T-helper 22 cell (primary cell): ENCODE results near the gene ZNF697.

Experiments
- DNase-seq: peaks from one replicate; pipeline ENCODE4 v3.0.0-alpha.2; 2020; ENCODE audit warnings: low read depth

The ZNF697 gene

GRCh38 chr1:119662034-119662437 lies 14.0 kb upstream of the ZNF697 start:
- no peak for DNase-seq

GRCh38 chr1:119660253-119661083 lies 12.4 kb upstream of the ZNF697 start:
- no peak for DNase-seq

- no peak for DNase-seq
These were observed 11.6 kb upstream of the ZNF697 start for GRCh38 chr1:119659628-119660027.

- DNase-seq: no peak
These were observed 8.4 kb upstream of the ZNF697 start for GRCh38 chr1:119656410-119656955.

GRCh38 chr1:119655154-119655553 lies 7.1 kb upstream of the ZNF697 start:
- DNase-seq: no peak

GRCh38 chr1:119653839-119654170 lies 5.7 kb upstream of the ZNF697 start:
- DNase-seq: no peak

GRCh38 chr1:119653135-119653838 lies 5.2 kb upstream of the ZNF697 start:
- no peak for DNase-seq

GRCh38 chr1:119652587-119652986 lies 4.5 kb upstream of the ZNF697 start:
- no peak for DNase-seq

GRCh38 chr1:119651641-119652040 lies 3.6 kb upstream of the ZNF697 start:
- no peak for DNase-seq

GRCh38 chr1:119651133-119651532 lies 3.1 kb upstream of the ZNF697 start:
- no peak for DNase-seq

- no peak for DNase-seq
These were observed 546 bp upstream of the ZNF697 start for GRCh38 chr1:119648620-119649004.

- no peak for DNase-seq
These were observed 785 bp downstream of the ZNF697 start for GRCh38 chr1:119647228-119647733.

GRCh38 chr1:119646521-119647227 lies 1.4 kb downstream of the ZNF697 start:
- no peak for DNase-seq

GRCh38 chr1:119639109-119639508 lies 9.0 kb downstream of the ZNF697 start:
- no peak for DNase-seq

GRCh38 chr1:119637710-119638109 lies 10.4 kb downstream of the ZNF697 start:
- DNase-seq: no peak

- no peak for DNase-seq
These were observed 11.5 kb downstream of the ZNF697 start for GRCh38 chr1:119636491-119637089.

GRCh38 chr1:119635811-119636390 lies 12.2 kb downstream of the ZNF697 start:
- no peak for DNase-seq

- DNase-seq: no peak
These were observed 14.1 kb downstream of the ZNF697 start for GRCh38 chr1:119634016-119634415.

GRCh38 chr1:119633575-119633974 lies 14.5 kb downstream of the ZNF697 start:
- no peak for DNase-seq

GRCh38 chr1:119632841-119633240 lies 15.2 kb downstream of the ZNF697 start:
- no peak for DNase-seq

GRCh38 chr1:119632103-119632490 lies 16.0 kb downstream of the ZNF697 start:
- DNase-seq: no peak
